ENCODE results near the gene KY.

DNA sequence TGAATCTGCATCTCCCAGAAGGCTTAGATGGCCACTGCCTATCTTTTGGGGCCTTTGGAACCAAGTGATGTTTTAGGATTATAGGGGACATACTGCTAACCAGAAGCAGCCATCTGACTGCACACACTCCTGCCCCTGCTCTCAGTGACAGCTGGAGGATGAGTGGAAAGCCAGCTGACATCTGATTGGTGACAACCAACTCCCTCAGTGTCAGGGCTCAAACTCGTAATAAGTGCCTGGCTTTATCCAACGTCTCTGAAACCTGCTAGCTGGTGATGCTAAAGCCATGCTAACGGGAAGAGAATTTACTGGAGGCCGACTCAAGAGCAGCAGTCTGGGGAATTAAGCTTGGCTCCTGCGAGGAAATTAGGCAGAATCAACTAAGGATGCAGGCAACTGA, 35.1 kb downstream of the KY start:
- TF ChIP-seq, protein P1, sequence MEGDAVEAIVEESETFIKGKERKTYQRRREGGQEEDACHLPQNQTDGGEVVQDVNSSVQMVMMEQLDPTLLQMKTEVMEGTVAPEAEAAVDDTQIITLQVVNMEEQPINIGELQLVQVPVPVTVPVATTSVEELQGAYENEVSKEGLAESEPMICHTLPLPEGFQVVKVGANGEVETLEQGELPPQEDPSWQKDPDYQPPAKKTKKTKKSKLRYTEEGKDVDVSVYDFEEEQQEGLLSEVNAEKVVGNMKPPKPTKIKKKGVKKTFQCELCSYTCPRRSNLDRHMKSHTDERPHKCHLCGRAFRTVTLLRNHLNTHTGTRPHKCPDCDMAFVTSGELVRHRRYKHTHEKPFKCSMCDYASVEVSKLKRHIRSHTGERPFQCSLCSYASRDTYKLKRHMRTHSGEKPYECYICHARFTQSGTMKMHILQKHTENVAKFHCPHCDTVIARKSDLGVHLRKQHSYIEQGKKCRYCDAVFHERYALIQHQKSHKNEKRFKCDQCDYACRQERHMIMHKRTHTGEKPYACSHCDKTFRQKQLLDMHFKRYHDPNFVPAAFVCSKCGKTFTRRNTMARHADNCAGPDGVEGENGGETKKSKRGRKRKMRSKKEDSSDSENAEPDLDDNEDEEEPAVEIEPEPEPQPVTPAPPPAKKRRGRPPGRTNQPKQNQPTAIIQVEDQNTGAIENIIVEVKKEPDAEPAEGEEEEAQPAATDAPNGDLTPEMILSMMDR (IDR thresholded peaks at IDR 0.05) = no peak
- TF ChIP-seq POLR2A (IDR thresholded peaks at IDR 0.05) = no peak
